OCI-LY3 (cell line): Measurements from ENCODE around the gene GPR4.

Source experiments
- EZH2phosphoT487 ChIP-seq: fragments of 200-600 bp; shearing (Covaris generic); IDR thresholded peaks from 2 replicates; pipeline ENCODE4 v1.6.1; 2018; ENCODE audit warnings: antibody characterized with exemption, mixed run types, low read depth
- TF ChIP-seq, protein P1 (sequence below): fragments of 200-600, 300-600 bp; sonication (generic); IDR thresholded peaks from 2 replicates; pipeline ENCODE4 v1.5.1; 2014; ENCODE audit warnings: antibody characterized with exemption, low read length, low read depth

GRCh38 chr19:45615795-45616703 lies 14.0 kb upstream of the GPR4 start:
- TF ChIP-seq, protein P1, sequence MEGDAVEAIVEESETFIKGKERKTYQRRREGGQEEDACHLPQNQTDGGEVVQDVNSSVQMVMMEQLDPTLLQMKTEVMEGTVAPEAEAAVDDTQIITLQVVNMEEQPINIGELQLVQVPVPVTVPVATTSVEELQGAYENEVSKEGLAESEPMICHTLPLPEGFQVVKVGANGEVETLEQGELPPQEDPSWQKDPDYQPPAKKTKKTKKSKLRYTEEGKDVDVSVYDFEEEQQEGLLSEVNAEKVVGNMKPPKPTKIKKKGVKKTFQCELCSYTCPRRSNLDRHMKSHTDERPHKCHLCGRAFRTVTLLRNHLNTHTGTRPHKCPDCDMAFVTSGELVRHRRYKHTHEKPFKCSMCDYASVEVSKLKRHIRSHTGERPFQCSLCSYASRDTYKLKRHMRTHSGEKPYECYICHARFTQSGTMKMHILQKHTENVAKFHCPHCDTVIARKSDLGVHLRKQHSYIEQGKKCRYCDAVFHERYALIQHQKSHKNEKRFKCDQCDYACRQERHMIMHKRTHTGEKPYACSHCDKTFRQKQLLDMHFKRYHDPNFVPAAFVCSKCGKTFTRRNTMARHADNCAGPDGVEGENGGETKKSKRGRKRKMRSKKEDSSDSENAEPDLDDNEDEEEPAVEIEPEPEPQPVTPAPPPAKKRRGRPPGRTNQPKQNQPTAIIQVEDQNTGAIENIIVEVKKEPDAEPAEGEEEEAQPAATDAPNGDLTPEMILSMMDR: no peak
- no peak for TF ChIP-seq EZH2phosphoT487
